Measurements from ENCODE around the gene GPATCH3.
"Not testable (repeated sequence)": the region's sequence is repeated elsewhere in the genome, so short reads cannot be mapped to it uniquely, and the experiment has no call there.

GPATCH3 gene

DNA sequence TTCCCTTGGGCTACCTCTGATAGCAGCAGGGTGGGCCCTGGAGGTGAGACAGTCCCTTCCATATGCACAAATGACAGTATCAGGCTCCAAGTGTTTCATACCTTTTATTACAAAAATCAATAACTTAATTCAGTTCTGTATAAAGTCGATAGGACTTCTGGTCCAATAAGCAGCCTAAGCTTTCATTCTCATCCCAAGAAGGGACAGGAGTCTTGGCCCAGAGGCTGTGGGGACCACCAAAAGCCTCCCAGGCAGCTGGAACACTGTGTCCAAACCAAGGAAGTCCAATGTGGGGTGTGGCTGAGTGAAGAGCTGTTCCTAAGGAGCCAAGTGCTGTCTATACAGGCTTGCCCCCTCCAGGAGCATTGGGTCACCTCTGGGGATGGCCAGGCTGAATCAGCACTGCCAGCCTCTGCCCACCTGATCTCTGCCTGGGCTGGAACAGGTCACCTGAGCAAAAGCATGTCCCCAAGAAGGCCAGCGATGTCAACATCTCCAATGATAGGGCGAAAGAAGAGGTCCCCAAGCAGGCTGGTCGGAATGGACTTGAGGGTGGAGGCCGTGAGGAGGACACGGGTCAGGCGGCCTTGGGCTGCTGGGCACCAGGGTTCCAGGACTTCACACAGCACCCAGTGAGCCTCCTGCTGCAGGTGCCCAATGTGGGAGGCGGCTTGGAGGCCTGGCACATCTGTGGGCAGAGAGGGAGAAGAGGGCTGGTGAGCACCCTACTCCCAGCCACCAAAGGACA lies 11.3 kb upstream of the GPATCH3 start:
- no peak for DNase-seq

DNA sequence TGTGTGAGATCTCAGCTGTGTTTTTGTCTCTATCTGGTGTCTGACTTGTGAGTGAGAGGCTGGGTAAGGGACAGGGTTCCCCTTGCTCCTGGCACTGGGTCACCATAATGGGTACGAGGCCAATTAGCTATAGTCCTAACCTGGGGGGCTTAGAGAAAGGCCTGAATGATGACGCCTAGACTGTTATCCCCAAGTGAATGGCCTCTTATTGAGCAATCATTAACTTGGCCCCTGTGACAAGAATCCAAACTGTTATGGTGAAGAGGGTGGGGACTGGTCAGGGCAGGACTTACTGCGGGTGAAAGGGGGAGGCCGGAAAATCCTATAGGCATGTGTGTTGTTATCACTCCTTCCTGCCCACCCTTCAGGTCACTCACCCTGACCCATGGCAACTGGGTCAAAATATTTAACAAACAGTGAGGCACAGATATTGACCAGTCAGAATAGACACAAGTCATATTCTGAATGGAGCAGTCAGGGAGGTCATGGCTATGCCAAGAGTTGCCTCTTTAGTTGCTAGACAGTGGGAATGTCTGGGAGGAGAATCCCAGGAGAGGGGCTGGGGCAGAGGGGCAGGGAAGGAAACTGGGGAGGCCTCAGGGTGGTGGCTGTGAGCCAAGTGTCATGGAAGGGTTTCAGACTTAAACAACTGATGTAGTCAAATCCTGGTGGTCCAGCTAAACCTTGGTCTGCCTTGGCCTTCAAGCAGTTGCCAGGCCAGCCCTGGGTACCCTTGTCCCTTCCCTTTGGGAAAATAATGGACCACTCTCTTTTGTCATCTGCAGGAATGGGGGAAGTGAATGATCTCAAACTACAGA lies 10.3 kb upstream of the GPATCH3 start:
- no peak for DNase-seq

DNA sequence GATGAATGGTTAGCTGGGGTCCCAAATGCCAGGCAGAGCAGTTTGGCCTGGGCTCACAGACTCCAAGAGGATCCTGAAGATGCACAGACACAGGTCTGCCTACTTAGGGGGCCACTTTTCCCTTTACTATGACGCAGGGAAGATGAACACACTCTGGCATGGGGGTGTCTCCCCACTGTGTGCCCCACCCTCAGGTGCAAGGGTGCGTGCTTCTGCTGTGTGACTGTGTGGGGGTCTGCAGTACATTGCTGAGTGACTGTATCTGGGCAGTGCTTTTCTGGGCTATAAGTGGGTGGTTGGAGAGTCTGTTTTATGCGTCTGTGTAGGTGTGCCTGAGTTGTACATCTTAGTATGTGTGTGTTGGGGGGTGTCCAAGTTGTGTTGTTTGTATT lies 9.7 kb upstream of the GPATCH3 start:
- DNase-seq, result no peak

DNA sequence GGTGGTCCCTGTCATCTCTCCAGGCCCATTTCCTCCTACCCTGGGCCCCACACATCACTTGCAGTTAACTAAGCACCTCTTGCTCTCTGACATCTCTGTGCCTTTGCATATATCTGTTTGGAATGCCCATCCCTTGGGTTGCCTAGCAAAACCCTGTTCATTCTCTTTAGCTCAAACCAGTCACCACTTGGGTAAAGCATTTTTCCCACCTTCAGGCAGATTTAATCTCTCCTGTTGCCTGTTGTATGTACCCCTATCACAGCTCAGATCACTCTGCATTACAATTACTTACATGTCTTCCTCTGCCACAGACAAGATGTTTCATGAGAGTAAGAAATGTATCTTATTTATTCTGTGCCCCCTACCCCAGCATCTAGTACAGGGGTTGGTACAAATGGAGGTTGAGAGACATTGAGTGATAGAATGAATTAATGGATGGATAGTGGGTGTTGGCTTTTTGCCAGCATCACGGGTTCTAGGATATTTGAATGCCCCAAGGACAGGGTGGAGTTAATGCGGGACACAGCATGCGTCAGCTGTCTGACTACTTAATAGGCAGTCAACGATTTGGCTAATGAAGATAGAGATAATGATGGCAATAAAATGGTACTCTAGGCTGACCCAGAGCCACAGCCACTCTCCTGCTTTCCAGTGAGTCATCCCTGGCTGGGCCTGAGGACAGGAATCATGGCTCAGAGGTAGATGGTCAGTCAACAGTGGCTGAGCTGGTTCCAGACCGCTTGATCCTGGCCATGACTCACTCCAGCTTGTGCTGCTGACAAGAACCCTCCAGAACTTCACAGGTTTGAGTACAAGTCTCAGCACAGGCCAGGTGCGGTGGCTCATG lies 7.0 kb upstream of the GPATCH3 start:
- DNase-seq, result no peak

DNA sequence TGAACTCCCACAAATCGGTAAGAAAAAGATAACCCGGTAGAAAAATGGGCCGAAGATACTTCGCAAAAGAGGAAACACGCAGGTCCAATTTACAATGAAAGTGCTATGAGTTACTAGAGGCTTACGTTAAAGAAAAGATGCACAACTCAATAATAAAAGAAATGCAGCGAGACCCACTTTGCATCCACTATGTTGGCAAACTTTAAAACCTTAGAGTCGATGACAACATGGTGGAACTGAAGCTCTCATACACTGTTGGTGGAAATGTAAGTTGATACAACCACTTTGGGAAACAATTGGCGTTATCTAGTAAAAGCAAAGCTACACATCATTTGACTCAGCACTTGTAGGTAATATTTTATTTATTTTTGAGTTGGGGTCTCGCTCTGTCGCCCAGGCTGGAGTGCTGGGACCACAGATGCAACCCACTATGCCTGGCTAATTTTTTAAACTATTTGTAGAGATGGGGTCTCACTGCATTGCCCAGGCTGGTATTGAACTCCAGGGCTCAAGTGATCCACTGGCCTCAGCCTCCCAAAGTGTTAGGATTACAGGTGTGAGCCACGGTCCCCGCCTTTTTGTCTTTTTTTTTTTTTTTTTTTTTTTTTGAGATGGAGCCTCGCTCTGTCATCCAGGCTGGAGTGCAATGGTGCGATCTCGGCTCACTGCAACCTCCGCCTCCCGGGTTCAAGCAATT lies 696 bp upstream of the GPATCH3 start:
- no peak for DNase-seq

DNA sequence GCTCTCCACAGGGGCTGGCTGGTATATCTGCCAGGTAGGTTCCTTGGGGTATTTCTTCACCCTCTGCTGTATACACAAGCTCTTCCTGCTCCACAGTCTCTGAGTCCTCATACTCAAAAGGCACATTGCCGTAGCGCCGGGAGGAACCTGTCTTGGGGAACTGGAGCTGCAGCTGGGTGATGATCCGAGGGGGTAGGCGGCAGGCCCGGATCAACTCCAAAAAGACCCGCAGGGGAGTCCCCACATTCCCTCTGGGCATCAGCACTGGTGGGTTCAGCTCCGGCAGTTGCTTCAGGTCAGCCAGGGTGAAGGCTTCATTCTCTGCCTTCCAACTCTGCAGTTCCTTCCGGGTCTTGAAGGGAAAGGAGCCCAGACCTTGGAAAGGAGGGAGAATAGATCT lies 2.9 kb downstream of the GPATCH3 start:
- no peak for DNase-seq

DNA sequence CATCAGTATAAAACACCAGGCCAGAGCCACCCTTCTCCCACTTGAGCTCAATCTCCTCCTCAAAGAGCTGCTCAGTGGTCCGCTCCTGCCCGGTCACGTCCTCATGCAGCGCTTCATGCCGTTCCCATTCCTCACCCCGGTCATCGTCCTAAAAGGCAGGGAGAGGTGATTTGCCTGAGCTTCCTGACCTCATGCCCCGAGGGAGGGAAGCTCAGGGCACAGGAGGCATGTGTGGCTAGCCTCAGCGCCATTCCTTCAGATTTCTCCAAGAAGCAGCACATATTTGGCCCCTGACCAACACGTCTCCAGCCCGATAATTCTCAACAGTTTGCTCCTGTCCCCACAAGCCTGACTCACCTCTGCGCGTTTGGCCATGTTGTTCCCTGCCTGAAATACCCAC lies 6.0 kb downstream of the GPATCH3 start:
- no peak for DNase-seq

DNA sequence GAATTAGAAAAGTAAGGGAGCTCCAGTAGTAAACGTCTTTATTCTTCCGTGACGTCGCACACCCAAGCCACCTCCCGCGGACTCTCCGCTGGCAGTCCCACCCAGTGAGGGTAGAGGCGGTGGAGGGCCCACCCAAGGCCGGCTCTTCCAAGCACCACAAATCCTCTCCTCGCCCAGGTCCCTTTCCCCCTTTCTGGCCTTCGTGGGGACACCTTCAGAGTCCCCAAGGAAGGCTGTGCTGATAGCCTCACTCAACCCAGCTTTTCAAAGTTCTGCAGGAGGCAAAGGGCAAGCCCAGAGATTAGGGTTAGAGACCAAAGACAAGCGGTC lies 9.8 kb downstream of the GPATCH3 start:
- DNase-seq, result no peak

DNA sequence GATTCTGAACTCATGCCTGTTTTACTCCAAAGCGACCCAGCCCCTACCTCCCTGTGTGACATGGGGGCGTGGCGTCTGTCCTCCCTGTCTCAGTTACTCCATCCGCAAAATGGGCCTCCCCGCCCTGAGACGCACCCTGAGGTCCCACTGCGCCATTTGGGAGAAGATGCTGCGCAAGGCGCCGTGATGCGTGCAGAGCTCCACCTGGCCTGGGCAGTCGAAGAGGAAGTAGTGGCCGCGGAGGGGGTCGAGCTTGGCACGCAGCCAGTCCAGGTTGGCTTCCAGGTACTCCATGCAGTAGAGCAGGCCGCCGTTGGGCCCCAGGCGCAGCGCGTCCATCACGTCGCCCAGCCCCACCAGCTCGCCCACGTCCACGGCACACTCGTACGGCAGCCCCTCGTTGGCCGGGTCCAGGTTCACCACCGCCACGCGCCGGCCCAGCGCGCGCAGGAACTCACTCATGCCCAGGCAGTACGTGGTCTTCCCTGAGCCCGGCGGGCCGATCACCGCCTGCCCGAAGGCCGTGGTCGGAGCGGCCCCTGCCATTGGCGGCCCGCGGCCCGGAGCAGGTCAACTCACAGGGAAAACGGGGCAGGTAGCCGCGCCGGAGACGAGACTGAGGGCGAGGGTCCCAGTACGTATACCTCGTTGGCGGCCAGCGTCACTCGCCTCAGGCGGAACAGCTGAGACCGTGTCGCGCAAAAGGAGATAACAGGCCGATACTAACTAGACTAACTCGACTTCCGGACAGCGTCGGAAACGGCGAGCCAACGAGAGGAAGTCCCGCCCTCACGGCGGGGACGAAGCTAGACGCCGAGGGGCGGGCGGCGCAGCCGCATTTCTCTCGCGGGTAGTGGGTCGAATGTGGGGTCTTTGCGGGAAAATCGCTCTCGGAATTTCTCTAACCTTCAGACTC lies 10.5 kb downstream of the GPATCH3 start, which contains the start of gene GPN2:
GPN2 (minus strand) TSS at position 733 of the 916 bp plus-strand sequence; CDS start at position 546, 187 bp downstream.
- DNase-seq, result peak; percentile 81

DNA sequence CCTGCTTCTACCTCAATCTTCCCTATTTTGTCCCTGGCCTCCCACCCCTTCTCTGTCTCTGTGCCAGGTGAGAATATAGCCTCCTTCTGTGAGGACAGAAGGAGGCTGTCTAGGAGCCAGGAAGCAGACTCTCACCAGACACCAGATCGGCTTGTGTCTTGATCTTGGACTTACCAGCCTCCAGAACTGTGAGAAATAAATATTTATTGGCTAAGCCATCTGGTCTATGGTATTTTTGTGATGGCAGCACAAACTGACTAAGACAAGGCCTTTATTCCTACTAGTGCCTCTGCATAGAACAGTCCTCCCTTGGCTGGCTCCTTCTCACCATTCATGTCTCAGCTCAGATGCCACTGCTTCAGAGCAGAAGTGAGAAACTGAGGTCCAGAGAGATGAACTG lies 12.0 kb downstream of the GPATCH3 start:
- no peak for DNase-seq

DNA sequence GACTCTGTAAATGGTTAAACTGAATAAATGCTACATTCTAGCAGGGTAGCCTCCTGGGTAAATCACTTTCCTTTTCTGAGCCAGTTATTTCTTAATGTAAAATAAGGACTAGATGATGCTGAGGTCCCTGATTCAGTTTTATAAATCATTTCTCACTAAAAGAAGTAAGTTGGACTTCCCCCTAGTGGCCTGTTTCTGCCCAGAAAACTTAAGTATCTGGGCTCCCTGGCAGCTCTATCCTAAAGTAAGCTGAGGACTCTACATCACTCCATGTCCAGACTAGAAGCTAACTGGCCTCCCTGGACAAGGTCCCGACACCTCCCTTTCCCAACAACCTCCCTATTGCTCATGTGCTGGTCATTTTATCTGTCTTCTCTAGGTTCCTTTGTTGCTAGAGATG lies 13.1 kb downstream of the GPATCH3 start:
- DNase-seq, result no peak

DNA sequence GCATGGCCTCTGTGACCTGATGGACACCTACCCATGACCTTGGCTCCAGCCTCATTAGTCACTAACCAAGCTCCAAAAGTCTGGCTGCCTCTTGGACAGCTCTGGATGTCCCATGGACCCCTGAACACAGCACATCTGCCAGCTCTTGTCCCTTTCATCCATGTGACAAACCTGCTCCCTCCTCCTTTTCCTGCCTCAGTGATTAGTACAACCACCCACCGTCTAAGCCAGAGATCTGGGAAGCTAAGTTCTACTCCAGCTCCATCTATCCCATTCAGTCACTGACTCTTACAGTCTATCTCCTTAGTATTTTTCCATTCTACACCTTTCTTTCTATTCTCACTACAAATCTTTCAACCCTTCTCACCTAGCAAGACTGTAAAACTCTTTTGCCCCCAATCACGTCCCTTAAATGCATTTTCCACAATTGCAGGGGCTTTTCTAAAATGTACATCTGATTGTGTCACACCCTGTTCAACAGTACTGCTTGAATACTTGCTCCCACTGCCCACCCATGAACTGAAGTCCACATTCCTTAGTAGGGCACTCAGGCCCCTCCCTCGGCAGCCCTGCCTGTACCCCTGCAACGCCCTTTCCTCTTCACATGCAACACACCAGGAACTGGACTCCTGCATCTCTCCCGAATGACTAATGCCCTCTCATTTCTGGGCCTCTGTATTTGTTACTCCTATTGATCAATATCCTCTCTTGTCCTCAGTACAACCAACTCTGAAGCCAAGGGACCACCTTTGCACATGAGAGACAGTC lies 17.4 kb downstream of the GPATCH3 start:
- DNase-seq, result no peak

DNA sequence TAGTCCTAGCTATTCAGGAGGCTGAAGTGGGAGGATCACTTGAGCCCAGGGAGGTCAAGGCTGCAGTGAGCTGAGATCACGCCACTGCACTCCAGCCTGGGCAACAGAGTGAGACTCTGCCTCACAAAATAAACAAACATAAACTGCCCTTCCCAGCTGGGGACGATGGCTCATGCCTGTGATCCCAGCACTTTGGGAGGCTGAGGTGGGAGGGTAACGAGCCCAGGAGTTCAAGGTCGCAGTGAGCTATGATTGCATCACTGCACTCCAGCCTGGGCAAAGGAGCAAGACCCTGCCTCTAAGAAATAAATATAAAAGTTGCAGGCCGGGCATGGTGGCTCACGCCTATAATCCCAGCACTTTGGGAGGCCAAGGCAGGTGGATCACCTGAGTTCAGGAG lies 18.7 kb downstream of the GPATCH3 start:
- not testable (repeated sequence) for DNase-seq

DNA sequence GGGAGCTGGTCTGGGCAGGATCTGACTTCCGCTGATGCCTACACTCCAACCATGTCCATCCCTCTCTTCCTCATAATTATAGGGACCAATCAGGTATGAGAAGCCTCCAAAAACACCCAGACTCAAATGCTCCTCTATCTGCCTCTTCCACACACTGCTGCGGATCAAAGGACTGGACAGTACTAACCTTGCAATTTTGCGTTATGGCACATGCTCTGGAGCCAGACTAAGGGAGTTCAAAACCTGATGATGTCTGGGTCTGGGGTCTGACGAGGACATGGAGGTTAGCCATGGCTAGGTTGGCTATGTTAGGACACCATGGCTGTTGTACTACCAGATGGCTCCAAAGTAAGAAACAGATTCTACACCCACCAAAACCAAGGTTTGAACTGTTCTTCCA lies 20.5 kb downstream of the GPATCH3 start:
- no peak for DNase-seq

DNA sequence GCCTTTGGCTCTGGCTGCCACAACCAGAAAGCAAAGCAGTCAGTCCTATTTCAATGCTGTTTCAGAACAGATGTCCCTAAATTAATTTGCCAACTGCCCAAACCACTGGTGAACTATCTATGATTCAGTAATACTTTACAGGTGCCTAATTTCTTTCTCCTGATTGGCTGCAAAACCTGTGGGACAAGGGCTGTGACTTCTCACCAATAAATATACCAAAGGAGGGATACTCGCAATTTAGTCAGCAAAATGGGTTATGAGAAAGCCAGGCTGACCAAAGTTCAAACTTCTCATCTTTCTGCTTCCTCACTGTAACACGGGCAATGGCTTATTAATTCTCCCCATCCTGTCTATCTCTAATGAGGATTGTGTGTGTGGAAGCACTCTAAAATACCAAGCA lies 22.9 kb downstream of the GPATCH3 start:
- no peak for DNase-seq

DNA sequence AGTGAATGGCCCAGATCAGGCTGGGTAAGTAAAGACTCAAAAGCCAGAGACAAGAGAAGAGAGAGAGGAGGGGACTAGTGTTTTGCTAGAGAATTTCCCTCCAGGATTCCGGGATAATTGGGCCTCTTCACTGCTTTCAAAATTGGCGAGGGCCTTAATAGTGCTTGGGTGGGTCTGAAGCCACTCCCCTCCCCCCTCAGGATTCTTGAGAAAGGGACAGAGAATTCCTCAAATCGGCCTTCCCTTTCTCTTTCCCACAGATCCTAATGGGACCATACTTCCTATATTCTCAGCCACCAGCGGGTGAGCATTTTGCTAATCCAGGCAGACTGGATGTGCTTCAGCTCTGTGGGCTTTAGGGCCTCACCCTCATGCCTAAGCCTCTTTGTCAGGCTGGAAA lies 25.4 kb downstream of the GPATCH3 start:
- DNase-seq, result no peak

DNA sequence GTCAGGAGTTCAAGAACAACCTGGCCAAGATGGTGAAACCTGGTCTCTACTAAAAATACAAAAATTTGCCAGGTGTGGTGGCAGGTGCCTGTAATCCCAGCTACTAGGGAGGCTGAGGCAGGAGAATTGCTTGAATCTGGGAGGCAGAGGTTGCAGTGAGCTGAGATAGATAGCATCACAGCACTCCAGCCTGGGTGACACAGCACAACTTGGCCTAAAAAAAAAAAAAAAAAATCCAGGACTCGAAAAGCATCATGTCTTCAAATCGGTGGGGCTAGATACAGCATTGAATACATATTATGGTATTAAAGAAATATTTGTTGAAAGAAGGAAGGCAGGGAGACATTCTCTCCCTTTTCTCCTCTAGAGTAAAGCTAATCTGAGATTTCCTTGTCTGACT lies 27.2 kb downstream of the GPATCH3 start:
- not testable (repeated sequence) for DNase-seq

DNA sequence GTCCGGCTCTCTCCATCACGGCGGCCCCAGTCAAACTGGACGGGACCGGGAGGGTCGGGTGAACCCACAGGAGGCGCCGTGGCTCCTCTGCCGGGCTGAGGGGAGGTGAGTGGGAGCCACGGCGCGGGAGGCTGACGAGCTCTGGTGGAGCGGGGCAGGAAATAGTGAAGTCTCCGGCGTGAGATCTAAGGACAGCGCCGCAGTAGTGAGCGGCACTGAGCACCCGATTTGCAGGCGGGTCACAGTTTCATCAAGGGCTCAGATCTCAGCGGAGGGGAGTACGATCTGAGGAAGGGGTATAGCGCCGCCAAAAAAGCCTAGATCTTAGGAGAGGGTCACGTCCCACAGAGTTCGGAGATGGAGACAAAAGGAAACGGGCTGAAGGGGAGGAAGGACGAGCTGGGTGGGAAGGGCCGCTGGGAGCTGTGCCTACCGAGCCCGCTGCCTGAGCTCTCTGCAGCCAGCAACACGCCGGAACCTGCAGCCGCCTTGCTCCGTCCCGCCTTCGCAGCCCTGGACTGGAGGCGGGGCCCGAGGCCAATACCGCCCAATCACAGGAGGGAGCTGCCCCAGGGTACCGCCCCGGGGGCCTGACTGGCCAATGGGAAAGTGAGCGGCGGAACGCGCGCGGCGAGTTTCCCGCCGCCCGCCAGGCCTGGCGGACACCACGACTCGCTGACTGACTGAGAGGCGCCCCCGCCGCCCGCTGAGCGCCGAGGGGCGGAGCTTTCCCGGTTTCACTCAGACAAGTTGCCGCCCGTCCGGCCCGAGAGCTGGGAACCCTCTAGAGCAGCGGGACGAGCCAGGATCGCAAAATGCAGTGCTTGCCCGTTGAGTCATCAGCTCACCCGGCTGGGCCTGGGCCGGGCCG lies 35.4 kb downstream of the GPATCH3 start:
- DNase-seq, result peak; percentile 94

DNA sequence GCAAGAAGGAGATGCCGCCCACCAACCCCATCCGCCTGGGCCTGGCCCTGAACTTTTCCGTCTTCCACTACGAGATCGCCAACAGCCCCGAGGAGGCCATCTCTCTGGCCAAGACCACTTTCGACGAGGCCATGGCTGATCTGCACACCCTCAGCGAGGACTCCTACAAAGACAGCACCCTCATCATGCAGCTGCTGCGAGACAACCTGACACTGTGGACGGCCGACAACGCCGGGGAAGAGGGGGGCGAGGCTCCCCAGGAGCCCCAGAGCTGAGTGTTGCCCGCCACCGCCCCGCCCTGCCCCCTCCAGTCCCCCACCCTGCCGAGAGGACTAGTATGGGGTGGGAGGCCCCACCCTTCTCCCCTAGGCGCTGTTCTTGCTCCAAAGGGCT lies 36.6 kb downstream of the GPATCH3 start:
- DNase-seq, result no peak
